HG03097 (cell line): Measurements from ENCODE around the gene REXO5.
A peak's percentile ranks its signal among the peaks of the same experiment; 100 is the strongest.

Source experiments
- ATAC-seq: cut with Tn5 transposase; IDR thresholded peaks from one replicate; pipeline ENCODE4 v1.9.1; 2021; ENCODE audit not compliant: unreplicated experiment, low FRiP score

Gene REXO5

DNA sequence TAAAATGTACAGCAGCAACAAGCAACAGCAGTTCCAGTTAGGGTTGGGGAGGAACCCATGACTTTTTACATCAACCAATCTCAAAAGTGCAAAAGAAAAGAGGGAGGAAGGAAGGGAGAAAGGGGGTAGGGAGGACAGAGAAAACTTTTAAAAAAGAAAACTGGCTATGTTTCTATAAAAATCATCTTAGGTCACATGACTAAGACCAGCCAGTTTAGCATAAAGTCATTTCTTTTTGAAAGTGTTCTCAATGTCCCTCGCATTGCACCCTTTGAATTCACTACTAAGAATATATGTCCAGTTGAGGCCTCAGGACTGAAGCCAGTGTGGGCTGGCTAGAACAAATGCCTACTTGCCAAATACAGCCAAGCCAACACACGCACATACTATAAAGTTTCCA, 64.9 kb downstream of the REXO5 start:
- ATAC-seq, result no peak

DNA sequence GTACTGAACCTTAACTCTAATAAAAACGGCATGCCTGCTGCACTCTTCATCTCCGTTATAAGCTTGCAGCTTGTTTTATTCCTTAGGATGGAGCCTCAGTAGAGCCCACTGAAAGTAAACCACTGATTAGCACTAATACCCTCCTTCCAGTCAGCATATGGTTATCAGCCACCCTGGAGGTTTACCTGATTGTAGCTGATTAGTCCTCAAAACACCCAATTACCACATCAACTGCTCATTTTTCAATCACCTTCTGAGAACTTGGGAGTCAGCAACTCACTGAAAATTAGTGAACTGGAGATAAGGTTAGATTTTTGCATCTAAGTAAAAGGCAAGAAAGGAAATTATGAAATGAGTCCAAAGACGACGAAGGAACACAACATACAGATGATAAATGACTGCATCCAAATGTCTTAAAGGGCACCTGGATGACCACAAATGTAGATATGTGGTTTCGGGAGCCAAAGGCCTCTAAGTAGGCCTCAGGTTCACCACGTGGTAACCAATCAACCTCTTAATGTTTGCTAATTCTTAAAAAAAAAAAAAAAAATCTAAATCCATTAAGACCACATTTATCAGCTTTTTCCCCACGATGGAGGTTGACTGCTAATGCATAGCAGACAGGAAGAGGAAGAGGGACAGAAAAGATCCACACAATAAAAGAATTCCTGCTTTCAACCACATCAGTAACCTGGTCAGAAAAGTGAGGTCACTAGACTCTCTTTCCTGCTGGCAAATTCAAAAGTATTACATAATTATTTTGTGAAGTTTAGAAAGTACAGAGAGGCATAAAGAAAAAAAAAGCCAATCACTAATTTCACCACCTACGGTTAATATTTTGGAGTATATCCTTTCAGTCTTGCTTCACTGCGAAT, 65.9 kb downstream of the REXO5 start:
- no peak for ATAC-seq

DNA sequence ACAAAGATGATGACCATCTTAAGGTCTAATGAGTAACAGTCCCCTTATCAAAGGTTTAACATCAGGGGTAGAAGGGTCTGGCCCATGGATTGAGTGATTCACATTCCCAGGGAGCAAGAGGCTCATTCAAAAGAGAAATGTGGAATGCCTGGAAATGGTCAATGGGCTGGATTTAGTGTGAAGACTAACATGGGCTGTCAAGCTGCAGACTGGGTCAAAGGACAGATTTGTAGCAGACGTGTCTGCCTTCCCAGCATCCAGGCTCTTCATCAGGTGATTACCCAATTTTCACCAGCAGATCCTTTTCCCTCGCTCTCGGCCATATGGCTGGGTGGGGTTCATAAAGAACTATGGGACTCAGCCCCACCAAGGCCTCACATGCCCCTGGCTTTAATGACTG, 67.0 kb downstream of the REXO5 start:
- ATAC-seq, result no peak

DNA sequence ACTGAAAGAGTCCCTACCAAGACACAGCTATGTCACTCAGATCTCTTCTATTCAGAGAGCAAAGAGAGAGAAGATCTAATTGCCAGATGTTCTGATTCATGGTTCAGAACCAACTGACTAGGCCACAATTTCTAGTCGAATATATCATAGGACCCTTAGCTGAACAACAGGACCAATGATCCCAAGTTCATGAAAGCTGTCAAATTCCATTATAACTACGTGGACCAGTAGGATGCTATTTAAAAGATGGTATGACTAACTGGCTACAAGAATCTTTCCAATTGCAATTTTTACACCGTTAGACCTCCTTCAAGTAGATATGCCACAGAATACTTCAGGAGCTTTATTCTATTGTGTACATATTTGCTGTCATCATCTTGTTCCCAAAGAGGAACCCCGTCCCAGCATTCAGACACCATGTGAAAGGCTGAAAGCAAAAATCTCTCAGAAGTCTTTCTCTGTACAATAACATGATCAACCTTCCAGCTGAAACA, 67.8 kb downstream of the REXO5 start:
- peak; percentile 10 for ATAC-seq

DNA sequence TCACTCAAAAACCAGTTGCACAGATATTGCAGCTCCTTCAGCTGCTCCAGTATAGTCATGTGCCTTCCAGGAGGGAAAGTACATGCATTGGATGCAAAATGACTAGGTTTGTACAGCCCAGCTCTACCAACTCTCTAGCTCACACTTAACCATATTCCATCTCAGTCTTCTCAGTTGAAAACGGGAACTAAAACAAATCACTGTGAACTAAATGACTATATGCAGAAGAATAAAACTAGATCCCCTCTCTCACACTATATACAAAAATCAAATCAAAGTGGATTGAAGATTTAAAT, 69.0 kb downstream of the REXO5 start:
- no peak for ATAC-seq

DNA sequence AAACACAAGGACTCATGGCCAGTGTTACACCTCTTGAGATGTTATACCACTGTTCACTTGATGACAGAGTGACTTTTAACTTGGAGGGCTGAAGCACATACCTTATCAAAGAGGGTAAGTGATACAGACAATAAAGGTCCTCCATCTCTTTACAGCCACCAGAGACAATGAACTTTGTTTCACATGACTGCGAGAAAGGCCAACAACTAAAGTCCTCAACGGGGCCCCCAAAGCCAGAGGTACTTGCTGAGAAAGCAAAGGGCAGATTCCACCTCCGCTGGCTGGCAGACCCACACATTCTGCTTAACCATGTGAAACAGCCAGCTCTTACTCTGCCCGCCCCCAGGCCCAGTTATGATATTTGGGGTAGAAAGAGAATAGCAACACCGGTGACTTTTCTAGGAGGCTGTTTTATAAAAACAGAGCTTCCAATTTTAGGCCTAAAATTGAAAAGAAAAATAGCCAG, 72.4 kb downstream of the REXO5 start:
- no peak for ATAC-seq

DNA sequence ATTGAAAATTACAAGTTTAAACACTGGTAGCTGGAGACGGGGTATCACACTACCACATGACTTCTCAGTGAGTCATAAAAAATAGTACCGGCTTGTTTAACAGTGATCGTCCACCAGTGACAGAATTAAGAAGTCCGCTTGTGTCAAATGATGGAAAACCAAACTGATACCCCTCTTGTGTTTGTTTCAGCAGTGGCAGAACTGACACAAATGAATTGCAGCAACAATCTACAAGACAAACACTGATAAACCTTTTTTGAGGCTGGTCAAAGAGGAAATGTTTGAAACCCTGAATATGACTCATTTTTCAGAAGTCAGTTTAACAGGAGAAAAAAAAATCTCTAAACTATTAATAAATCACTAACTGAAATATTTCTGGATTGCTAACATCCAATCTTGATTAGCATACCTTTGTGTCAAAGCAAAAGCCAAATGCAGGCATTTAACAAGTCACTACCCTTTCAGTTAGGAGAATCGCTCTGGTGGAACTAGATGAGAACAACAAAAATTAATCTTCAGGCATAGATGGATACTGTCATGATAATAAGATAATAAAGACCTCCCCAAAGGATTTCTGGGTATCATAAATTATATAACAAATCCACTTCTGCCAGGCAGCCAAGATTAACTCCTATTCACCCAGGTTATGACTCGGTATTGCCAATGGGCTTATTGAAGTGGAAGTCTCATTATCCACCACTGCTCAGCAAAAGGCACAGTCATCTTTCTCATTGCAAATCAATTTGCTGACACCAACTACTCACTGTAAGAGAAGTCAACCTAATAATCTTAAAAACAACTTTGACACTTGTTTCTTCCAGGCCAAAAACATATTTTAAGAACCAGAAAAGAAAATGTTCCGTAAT, 73.1 kb downstream of the REXO5 start:
- no peak for ATAC-seq

DNA sequence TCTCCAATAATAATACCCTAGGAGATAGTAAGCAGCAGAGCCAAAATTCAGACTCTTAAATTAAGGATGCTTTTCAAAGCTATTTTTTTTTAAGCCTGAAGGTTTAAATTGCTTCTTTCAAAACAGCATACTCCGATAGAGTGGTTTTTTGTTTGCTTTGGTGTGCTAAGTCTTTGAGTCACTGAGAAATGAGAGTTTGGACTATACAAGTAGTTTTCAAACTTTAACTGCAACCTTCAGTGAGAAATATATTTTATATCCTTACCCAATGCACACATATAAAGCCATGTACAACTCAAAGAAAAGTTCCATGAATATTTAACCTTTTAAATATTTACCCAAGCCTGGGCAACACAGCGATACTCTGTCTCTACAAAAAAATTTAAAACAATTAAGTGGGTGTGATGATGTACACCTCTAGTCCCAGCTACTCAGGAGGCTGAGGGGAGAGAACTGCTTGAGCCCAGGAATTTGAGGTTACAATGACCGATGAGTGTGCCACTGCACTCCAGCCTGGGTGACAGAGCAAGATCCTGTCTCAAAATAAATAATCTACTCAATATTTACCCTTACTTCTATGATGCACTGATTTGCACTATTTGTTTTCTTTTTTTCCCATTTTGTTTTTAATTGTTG, 74.7 kb downstream of the REXO5 start:
- ATAC-seq, result no peak

DNA sequence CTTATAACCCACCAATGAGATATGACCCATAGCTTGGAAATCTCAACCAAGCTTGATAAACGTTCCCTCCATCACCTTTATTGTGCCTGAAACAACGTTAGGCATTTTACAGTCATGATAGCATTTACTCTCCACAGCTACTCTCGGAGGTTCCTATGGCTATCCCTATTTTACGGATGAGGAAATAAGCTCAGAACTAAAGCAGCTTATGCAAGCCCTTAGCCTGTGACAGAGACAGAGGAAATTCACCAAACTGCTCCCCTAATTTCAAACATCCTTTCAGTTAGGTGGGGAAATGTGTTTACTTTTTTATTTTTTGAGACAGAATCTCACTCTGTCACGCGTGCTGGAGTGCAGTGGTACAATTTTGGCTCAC, 75.2 kb downstream of the REXO5 start:
- no peak for ATAC-seq

DNA sequence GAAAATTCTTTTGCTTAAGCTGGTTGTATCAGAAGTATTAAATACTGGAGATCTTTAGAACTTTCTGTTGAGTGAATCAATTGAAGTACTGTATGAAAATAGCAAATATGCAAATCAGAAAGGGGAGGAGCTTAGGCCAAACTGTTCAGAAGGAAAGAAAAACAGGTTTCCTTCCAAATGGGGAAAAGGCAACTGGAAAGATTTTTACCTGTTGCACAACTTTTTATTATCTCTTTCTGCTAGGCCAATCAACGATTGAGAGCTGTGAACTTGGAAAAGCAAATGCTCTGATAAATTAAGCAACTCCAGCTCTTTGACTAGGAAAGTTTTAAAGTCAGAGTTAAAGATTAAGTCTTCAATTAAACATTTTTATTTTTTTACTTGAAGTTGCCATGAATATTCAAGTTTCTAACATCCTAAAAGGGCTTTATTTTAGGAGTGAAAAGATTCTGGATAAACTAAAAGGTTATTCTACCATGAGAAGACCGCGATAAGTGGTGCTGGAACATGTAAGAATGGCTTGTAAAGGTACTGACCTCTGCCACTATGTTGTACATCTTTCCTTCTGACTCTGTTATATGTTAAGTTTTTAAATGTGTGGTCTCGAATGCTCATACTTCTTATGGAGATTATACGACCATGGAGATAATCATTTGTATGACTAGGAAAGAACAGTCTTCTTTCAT, 77.4 kb downstream of the REXO5 start:
- no peak for ATAC-seq

DNA sequence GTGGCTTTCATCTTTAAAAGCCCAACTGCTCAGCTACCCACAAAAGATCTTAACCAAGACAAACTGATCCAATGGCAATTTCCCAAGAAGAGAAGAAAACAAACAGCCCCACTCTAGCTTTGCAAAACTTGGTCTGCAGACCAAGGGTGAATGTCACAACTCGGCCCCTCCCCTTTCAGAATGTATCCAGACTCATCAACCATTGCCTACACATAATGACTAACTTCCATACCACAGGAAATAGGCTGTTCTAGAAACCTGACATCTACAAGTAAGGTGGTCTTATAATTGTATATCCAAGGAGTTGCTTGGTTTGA, 77.9 kb downstream of the REXO5 start:
- no peak for ATAC-seq

DNA sequence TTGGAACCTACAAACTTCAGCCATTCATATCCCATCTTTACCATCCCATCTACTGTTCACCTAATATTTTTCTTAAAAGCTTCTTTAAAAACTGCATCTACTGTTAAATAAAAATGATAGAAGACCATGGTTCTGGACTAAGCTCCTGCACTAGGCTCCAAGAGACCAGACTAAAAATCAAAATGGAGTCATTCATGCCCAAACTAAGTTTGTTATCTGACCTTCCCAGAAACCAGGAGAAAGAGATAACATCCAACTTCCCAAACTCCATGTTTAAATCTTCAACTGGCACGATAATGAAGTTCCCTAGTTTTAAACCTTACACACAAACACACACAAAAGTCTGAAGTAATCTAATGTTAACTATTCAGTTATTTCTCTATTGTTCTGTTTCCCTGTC, 80.0 kb downstream of the REXO5 start:
- ATAC-seq, result no peak

DNA sequence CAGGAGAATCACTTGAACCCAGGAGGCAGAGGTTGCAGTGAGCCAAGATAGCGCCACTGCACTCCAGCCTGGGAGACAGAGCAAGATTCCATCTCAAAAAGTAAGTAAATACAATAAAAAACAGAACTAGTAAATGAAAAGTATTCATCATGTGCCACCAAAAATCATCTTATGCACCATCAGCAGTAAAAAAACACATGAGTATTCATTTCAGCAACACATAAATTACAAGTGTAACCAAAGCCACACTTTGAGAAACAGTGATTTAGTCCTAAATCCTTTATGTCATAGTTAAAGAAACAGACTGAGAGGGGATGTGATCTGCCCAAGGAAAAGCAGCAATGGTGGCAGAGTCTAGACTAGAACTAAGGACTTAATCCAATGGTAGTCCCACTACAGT, 80.9 kb downstream of the REXO5 start:
- ATAC-seq, result no peak

DNA sequence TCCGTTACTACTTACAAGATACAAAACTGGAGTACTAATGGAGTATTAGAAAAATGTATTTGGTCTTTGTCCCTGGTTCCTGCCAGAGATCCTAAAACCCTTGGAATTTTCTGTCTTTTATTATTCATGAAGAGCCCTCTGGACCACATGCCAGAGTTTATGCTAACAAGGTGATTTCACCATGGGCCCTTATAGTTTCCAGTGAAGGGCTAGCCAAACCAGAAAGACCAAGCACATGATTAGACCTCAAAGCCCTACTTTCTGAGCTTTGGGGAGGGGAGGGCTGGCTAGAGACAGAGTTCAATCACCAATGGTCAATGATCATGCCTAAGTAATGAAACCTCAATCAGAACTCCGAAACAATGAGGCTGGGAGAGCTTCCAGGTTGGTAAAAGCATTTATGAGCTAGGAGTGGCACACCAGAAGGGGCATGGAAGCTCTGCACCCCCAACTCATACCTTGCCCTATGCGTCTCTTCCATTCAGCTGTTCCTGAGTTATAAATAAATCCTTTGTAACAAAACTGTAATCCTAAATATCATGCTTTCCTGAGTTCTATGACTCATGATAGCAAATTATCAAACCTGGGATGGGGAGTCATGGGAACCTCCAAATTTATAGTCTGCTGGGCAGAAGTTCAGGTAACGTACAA, 83.4 kb downstream of the REXO5 start:
- ATAC-seq, result no peak

DNA sequence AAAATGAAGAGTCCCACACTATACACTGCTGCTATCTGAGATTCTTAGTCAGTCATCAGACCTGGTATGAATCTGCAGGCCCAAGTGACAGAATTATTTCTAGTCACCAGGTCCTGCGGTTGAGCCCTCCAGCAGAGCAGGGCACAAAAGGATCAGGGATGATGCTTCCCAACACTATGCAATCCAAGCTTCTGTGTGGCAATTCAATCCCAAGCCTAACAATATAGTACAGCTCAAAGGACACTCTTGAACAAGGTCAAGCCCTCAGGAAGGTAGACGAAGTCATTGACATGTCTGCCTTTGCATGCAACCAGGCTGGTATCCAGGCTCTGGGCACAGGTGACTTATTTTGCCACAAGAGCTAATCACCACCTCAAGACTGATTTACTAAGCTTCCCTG, 88.1 kb downstream of the REXO5 start:
- ATAC-seq, result no peak

DNA sequence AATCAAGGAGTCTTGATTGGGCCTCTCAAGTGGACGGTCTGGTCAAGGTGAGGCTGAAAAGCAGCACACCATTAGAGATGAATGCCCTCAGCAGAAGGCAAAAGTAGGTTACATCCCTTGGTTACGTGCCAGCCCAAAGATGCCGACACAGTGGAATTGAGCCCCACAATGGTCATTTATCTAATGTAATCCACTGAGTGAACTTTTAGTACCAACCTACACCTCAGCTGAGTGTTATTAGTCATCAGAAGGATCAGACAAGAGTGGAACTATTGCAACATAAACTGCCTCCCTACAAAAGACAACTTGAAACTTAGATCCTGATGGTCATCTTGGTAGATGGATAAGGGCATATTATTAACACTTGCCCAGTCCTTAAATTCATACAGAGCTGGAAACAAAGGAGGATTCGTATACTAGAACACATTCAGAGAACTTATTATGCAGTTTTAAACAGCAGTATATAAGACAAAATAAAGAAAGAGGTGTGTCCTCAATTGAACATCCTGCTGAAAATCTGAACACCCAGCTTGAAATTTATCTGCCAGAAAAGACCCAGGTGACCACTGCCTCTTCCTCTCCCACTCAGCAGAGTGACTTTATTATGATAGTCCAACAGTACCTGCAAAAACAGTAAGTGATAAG, 91.0 kb downstream of the REXO5 start:
- no peak for ATAC-seq

DNA sequence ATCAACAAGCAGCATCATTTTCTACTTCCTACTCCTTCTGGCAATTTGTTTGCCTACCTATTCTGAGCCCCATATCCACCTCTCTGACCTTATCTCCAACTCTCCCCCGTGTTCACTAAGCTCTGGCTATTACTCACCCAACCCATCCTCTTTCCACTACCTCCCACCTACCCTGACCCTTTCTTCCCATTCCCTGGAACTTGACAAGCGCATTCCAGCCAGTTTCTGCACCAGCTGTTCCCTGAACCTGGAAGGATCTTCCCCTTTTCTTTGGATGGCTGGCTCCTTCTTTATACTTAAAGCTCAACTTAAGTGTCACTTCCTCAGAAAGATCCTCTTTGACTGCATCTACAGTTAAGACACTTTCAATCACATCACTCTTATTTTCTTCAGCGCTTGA, 91.6 kb downstream of the REXO5 start:
- no peak for ATAC-seq

DNA sequence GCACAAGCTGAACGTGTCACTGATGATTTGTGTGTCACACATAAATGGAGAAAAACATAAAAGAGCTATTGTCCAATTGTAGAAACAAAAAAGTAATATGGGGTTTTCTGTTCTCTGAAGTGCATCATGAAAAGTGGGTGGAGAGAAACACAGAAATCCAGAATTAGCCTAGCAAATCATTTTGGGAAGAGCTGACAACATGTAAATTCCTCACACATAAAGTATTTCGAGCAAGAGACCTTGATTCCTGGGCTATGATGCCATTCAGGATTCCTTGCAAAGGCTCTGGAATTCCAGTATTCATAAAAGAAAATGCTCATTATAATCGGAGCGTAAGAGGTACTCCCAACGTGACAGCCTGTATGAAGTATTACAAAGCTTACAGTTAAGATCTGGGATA, 92.7 kb downstream of the REXO5 start:
- no peak for ATAC-seq
